Hair follicular keratinocyte (primary cell): Measurements from ENCODE around the gene PEAR1. TPM values are rescaled to one million over a fixed set of nuclear protein-coding genes. Genes with fewer than 3 reads are reported as not detected.

ENCODE experiments used
- total RNA-seq: library from RNA; depleted of rRNA; stranded (reverse); fragments of >200 nt; gene quantifications from 2 replicates; pipeline ENCODE4 v1.2.3, GENCODE V29; 2015

PEAR1 gene, protein sequence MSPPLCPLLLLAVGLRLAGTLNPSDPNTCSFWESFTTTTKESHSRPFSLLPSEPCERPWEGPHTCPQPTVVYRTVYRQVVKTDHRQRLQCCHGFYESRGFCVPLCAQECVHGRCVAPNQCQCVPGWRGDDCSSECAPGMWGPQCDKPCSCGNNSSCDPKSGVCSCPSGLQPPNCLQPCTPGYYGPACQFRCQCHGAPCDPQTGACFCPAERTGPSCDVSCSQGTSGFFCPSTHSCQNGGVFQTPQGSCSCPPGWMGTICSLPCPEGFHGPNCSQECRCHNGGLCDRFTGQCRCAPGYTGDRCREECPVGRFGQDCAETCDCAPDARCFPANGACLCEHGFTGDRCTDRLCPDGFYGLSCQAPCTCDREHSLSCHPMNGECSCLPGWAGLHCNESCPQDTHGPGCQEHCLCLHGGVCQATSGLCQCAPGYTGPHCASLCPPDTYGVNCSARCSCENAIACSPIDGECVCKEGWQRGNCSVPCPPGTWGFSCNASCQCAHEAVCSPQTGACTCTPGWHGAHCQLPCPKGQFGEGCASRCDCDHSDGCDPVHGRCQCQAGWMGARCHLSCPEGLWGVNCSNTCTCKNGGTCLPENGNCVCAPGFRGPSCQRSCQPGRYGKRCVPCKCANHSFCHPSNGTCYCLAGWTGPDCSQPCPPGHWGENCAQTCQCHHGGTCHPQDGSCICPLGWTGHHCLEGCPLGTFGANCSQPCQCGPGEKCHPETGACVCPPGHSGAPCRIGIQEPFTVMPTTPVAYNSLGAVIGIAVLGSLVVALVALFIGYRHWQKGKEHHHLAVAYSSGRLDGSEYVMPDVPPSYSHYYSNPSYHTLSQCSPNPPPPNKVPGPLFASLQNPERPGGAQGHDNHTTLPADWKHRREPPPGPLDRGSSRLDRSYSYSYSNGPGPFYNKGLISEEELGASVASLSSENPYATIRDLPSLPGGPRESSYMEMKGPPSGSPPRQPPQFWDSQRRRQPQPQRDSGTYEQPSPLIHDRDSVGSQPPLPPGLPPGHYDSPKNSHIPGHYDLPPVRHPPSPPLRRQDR
- 4.0 and 6.7 TPM in 2 replicates for total RNA-seq

DNA sequence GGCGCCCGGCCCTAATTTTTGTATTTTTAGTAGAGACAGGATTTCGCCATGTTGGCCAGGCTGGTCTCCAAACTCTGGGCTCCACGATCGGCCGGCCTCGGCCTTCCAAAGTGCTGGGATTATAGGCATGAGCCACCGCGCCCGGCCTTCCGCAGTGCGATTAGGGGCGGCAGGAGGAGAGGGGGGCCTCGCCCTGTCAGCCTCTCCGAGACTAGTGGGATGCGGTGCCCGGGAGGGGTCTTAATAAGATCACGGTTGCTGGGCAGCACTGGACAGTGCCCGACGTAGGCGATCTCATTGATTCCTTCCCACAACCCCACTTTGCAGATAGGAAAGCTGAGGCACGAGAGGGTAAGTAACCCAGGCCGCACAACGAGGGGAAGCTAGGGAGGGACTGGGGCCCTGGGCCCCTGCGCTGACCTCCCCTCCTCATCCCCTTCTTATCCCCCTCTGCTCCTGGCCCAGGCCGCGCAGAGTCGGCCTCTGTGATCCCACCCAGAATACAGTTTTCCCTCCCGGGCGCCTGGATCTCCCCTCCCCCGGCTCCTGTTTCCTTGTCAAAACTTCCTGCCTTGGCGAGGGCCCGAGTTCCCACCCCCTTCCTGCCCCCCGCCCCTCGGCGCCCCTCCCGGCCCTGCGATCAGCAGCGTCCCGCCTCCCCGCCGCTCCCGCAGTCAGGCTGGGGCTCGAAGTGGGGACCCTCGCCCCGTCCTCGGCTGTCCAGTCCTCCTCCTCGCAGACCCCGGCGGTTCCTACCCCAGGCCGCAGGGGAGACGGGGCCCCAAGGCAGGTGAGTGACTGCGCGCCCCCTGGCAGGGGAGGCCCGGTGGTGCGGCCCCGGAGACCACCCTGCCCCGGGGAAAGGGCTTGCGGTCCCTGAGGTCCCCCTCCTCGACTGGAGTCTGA lies at the start of gene PEAR1:
TSS of gene PEAR1 (plus strand) at position 671 of the 906 bp plus-strand sequence. CDS start 10,209 bp downstream, outside the sequence.

DNA sequence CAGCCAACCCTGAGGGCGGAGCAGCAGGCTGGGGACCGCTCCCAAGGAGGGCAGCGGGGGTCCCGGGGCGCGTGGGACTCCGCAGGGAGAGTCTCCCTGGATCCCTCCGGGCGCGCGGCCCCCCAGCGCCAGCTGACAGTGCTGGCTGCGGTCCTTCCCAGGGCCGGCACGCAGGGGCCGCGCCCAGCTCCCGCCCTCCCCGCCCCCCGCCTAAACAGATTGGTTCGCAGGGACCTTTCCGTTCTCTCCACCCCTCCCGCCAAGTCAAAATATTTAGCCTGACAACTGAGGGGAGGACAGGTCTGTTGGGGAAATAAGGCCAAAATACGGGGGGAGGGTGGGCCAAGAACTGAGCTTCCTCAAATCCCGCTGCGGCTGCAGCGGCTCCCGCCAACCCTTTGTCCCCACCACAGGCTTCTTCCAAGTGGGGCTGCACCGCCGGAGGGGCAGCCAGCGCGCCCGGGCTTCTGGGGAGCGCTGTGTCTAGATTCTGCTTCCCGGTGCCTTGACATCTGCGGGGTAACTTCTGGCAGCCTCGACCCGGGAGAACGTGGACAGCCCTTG lies 34.5 kb upstream of the PEAR1 start, which contains the start of gene INSRR:
TSS of gene INSRR (minus strand) at position 159 of the 564 bp plus-strand sequence. CDS start 496 bp downstream, outside the sequence.

DNA sequence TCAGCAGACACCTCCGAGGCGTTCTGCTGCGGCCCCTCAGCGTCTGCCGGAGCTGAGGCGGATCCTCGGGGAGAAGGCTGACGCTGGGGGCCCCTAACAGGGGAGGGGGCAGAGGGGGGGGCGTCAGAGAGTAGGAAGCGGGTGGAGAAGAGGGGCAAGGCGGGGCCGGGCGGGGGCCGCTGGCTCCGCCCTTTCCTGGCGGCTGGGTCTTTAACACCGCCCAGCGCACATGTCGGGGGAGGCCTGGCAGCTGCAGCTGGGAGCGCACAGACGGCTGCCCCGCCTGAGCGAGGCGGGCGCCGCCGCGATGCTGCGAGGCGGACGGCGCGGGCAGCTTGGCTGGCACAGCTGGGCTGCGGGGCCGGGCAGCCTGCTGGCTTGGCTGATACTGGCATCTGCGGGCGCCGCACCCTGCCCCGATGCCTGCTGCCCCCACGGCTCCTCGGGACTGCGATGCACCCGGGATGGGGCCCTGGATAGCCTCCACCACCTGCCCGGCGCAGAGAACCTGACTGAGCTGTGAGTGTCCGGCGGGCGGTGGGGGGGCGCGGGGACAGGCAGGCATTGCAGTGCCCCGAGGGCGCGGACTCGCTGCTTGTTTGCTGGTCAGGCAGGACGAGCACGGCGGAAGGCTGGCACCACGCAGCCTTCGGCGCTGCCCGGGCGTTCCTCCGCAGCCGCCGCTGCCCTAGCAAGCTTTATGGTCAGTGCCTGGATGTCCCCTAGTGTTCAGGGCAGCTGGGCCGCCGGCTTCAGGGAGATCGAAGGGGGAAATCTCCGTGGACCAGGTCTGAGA lies 32.7 kb upstream of the PEAR1 start, which contains the start of gene NTRK1:
TSS of gene NTRK1 (plus strand) at position 238 of the 796 bp plus-strand sequence. CDS start at position 308, 70 bp downstream.

DNA sequence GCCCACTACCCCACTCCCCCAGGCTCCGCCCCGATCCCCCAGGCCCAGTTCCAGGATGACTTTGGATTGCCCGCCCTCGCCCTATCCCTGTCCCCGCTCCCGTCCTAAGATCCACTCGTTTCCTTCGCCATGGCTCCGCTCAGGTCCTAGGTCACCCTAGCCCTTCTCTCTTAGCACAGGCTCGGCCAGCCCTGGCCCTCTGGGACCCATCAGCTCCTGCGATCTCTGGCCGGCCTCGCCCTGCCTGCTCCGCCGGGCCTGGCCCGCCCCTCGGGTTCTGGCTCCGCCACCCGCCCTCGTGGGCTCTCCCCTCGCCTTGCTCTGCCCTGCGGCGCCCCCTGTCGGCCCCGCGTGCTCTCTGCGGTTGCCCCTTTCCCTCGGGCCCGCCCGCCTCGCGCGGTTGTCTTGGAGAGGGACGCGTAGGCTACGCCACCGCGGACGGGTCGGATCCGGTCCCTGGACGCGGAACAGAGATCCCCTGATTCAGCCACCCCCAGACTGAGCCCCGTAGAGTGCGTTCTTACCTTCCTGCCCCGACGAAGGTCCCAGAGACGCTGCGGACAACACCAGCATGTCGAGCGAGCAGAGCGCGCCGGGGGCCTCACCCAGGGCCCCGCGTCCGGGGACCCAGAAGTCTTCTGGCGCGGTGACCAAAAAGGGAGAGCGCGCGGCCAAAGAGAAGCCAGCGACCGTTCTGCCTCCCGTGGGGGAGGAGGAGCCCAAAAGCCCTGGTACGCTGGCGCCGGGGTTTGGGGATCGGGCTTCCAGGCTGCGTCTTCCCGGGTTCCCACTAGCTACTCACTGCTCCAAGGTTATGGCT lies 26.9 kb downstream of the PEAR1 start, which contains the start of gene LRRC71:
TSS of gene LRRC71 (plus strand) at position 400 of the 820 bp plus-strand sequence. CDS start at position 572, 172 bp downstream.

Other genes with a start within 250 kb of the PEAR1 start
- 0.31 and 0.57 TPM in 2 replicates for gene NES, start 216.3 kb upstream of the PEAR1 start, total RNA-seq
- gene CRABP2, start 188.1 kb upstream of the PEAR1 start, total RNA-seq, result 7.6 and 15.5 TPM in 2 replicates
- gene METTL25B, start 165.2 kb upstream of the PEAR1 start, total RNA-seq, result 8.8 and 18.8 TPM in 2 replicates
- 19.6 and 23.6 TPM in 2 replicates for gene ISG20L2, start 165.0 kb upstream of the PEAR1 start, total RNA-seq
- 65.7 and 92.9 TPM in 2 replicates for gene MRPL24, start 152.6 kb upstream of the PEAR1 start, total RNA-seq
- gene HDGF, start 142.0 kb upstream of the PEAR1 start, total RNA-seq, result 354 and 403 TPM in 2 replicates
- gene PRCC, start 126.2 kb upstream of the PEAR1 start, total RNA-seq, result 39.3 and 43.1 TPM in 2 replicates
- 10.5 and 12.8 TPM in 2 replicates for gene SH2D2A, start 76.9 kb upstream of the PEAR1 start, total RNA-seq
- not detected in 2 replicates for gene INSRR, start 34.6 kb upstream of the PEAR1 start, total RNA-seq
- under 0.01 and 0.08 TPM in 2 replicates for gene NTRK1, start 32.9 kb upstream of the PEAR1 start, total RNA-seq
- not detected in 2 replicates for gene LRRC71, start 26.9 kb downstream of the PEAR1 start, total RNA-seq
- 8.2 and 12.3 TPM in 2 replicates for gene ARHGEF11, start 152.0 kb downstream of the PEAR1 start, total RNA-seq
- not detected in 2 replicates for gene ETV3L, start 206.1 kb downstream of the PEAR1 start, total RNA-seq
- gene ETV3, start 244.7 kb downstream of the PEAR1 start, total RNA-seq, result 12.7 and 13.1 TPM in 2 replicates